HG02610 (cell line): ENCODE results near the gene POLDIP2.

Experiments
- ATAC-seq: cut with Tn5 transposase; IDR thresholded peaks from one replicate; pipeline ENCODE4 v1.9.1; 2021; ENCODE audit warnings: mild to moderate bottlenecking, moderate library complexity; ENCODE audit not compliant: unreplicated experiment

The POLDIP2 gene

GRCh38 chr17:28367641-28368305 is 10.4 kb upstream of the POLDIP2 start:
- ATAC-seq: no peak

- ATAC-seq: no peak
These were observed 9.3 kb upstream of the POLDIP2 start for GRCh38 chr17:28366605-28367004.

- ATAC-seq: no peak
These were observed 8.2 kb upstream of the POLDIP2 start for GRCh38 chr17:28365487-28365886.

- no peak for ATAC-seq
These were observed 7.5 kb upstream of the POLDIP2 start, which contains the start of gene SEBOX for GRCh38 chr17:28364665-28365363. Gene SEBOX, minus strand, starts transcription at chr17:28365199. Its CDS starts 48 bp downstream, at chr17:28365151.

- ATAC-seq: no peak
These were observed 6.7 kb upstream of the POLDIP2 start for GRCh38 chr17:28363776-28364650.

GRCh38 chr17:28363186-28363585 is 5.9 kb upstream of the POLDIP2 start:
- ATAC-seq: no peak

GRCh38 chr17:28357901-28358197 is 522 bp upstream of the POLDIP2 start:
- no peak for ATAC-seq

GRCh38 chr17:28350271-28350670 is 7.1 kb downstream of the POLDIP2 start:
- no peak for ATAC-seq

GRCh38 chr17:28348979-28349378 is 8.3 kb downstream of the POLDIP2 start:
- ATAC-seq: no peak

GRCh38 chr17:28347261-28347891 is 10.0 kb downstream of the POLDIP2 start:
- ATAC-seq: no peak

GRCh38 chr17:28346746-28347246 is 10.5 kb downstream of the POLDIP2 start:
- no peak for ATAC-seq

- no peak for ATAC-seq
These were observed 11.1 kb downstream of the POLDIP2 start for GRCh38 chr17:28346199-28346580.

GRCh38 chr17:28345419-28346198 is 11.7 kb downstream of the POLDIP2 start:
- no peak for ATAC-seq

GRCh38 chr17:28344435-28344901 is 12.9 kb downstream of the POLDIP2 start:
- ATAC-seq: no peak

GRCh38 chr17:28344011-28344410 is 13.3 kb downstream of the POLDIP2 start:
- ATAC-seq: no peak

- no peak for ATAC-seq
These were observed 13.8 kb downstream of the POLDIP2 start for GRCh38 chr17:28343491-28343932.

- no peak for ATAC-seq
These were observed 15.0 kb downstream of the POLDIP2 start for GRCh38 chr17:28342313-28342712.

GRCh38 chr17:28341516-28341915 is 15.8 kb downstream of the POLDIP2 start:
- ATAC-seq: no peak

- no peak for ATAC-seq
These were observed 17.0 kb downstream of the POLDIP2 start for GRCh38 chr17:28340374-28340773.

GRCh38 chr17:28339431-28339830 is 17.9 kb downstream of the POLDIP2 start:
- ATAC-seq: no peak
